ENCODE data around the gene IDI2.

IDI2 gene

GRCh38 chr10:997266-998022, 28.2 kb downstream of the IDI2 start:
- TF ChIP-seq CTCF (conservative IDR thresholded peaks at IDR 0.05; ENCODE audit: control insufficient read depth, insufficient read depth, low read depth, low read length) = no peak
- no peak overlapping the region for H3K4me3 ChIP-seq (ENCODE audit: control insufficient read depth, low read depth, low read length)
- DNase-seq (ENCODE audit: low read depth) = no peak

- H3K4me3 ChIP-seq (ENCODE audit: control insufficient read depth, low read depth, low read length) = no peak overlapping the region
- no peak for DNase-seq (ENCODE audit: low read depth)
- no peak for TF ChIP-seq CTCF (conservative IDR thresholded peaks at IDR 0.05; ENCODE audit: control insufficient read depth, insufficient read depth, low read depth, low read length)
Observed at GRCh38 chr10:996031-996430, 29.6 kb downstream of the IDI2 start.

GRCh38 chr10:995559-995926, 30.1 kb downstream of the IDI2 start:
- DNase-seq (ENCODE audit: low read depth) = no peak
- H3K4me3 ChIP-seq (ENCODE audit: control insufficient read depth, low read depth, low read length) = no peak overlapping the region
- TF ChIP-seq CTCF (conservative IDR thresholded peaks at IDR 0.05; ENCODE audit: control insufficient read depth, insufficient read depth, low read depth, low read length) = no peak

- no peak for TF ChIP-seq CTCF (conservative IDR thresholded peaks at IDR 0.05; ENCODE audit: control insufficient read depth, insufficient read depth, low read depth, low read length)
- no peak for DNase-seq (ENCODE audit: low read depth)
- H3K4me3 ChIP-seq (ENCODE audit: control insufficient read depth, low read depth, low read length) = no peak overlapping the region
Observed at GRCh38 chr10:994836-995558, 30.7 kb downstream of the IDI2 start.

- peak; percentile 57 for DNase-seq (ENCODE audit: low read depth)
- TF ChIP-seq CTCF (conservative IDR thresholded peaks at IDR 0.05; ENCODE audit: control insufficient read depth, insufficient read depth, low read depth, low read length) = no peak
- no peak overlapping the region for H3K4me3 ChIP-seq (ENCODE audit: control insufficient read depth, low read depth, low read length)
Observed at GRCh38 chr10:992871-993270, 32.8 kb downstream of the IDI2 start.

GRCh38 chr10:992467-992866, 33.2 kb downstream of the IDI2 start:
- no peak overlapping the region for H3K4me3 ChIP-seq (ENCODE audit: control insufficient read depth, low read depth, low read length)
- no peak for TF ChIP-seq CTCF (conservative IDR thresholded peaks at IDR 0.05; ENCODE audit: control insufficient read depth, insufficient read depth, low read depth, low read length)
- no peak for DNase-seq (ENCODE audit: low read depth)
